Mucosa of descending colon (tissue), 3 donors: ENCODE measurements around the gene SMIM13. TPM values are rescaled to one million over a fixed set of nuclear protein-coding genes. Genes with fewer than 3 reads are reported as not detected.

ENCODE experiments used
- ATAC-seq: fragments of 200-7000 bp; cut with Tn5 transposase; one replicate; pipeline ENCODE4 v1.9.1; 2020; ENCODE audit warnings: mild to moderate bottlenecking, moderate library complexity
- DNase-seq, 3 donors: peaks; one replicate each; pipeline ENCODE4 v3.0.0-alpha.2; 2020
- H3K36me3 ChIP-seq: fragments of 200-600 bp; one replicate; pipeline ENCODE4 v1.8.0; 2021; ENCODE audit warnings: low read depth, mild to moderate bottlenecking
- H3K4me1 ChIP-seq: fragments of 200-600 bp; one replicate; pipeline ENCODE4 v1.8.0; 2021; ENCODE audit warnings: low read depth, mild to moderate bottlenecking
- H3K4me3 ChIP-seq: fragments of 200-600 bp; one replicate; pipeline ENCODE4 v1.8.0; 2021; ENCODE audit warnings: mild to moderate bottlenecking
- H3K9me3 ChIP-seq: fragments of 200-600 bp; one replicate; pipeline ENCODE4 v1.8.0; 2021; ENCODE audit warnings: mild to moderate bottlenecking
- CTCF ChIP-seq: fragments of 200-600 bp; IDR thresholded peaks from one replicate; pipeline ENCODE4 v1.8.0; 2022; ENCODE audit warnings: antibody characterized with exemption, mild to moderate bottlenecking
- intact Hi-C, 2 donors: fragments of 100-400 bp; cut with DNase I in 1 of 2; cut with micrococcal nuclease in 1 of 2; formaldehyde crosslinking; loops; one replicate each; pipeline versions ENCODE4 v1.11.0 to v1.11.1; 2022; cut with DNase I, micrococcal nuclease
- total RNA-seq, 3 donors: library from RNA; stranded (reverse); fragmentation: NEBNext Ultra II Directional in 2 of 3; extraction: Animal tissue kit (Norgen Biotek cat#: 25700) in 2 of 3; gene quantifications; one replicate each; pipeline versions ENCODE4 v1.2.1 to v1.2.4, GENCODE V29; 2021 to 2023
- donor health status: DM: no; HTN: no; CAD: no; lungs with moderate emphysema.
- donor health status: DM: no; HTN: no; CAD: no.
- donor health status: DM: no; HTN: yes; CAD: no.

Gene SMIM13
- total RNA-seq, 3 donors from 2014 or later = 5.4 to 10.9 (median 5.6) TPM

GRCh38 chr6:11161031-11161956, 67.7 kb downstream of the SMIM13 start:
- Histone ChIP-seq H3K9me3 (no peaks in the 10 kb centered on the region), H3K4me3 (no peak overlapping the region), H3K4me1 (no peaks in the 10 kb centered on the region), H3K36me3 (no peaks in the 10 kb centered on the region)
- intact Hi-C loops = no loop called here
- no peak for TF ChIP-seq CTCF
- DNase-seq (no peak), ATAC-seq (peak; percentile 40)

- no peaks in the 10 kb centered on the region for H3K9me3 ChIP-seq
- H3K4me3 ChIP-seq = no peak overlapping the region
- no peaks in the 10 kb centered on the region for H3K4me1 ChIP-seq
- no peak for ATAC-seq
- intact Hi-C loops = no loop called here
- no peak for TF ChIP-seq CTCF
- no peak for DNase-seq
- no peaks in the 10 kb centered on the region for H3K36me3 ChIP-seq
These were observed 68.6 kb downstream of the SMIM13 start for GRCh38 chr6:11162262-11162661.

GRCh38 chr6:11163932-11164331, 70.3 kb downstream of the SMIM13 start:
- ATAC-seq = no peak
- H3K4me3 ChIP-seq = no peak overlapping the region
- TF ChIP-seq CTCF = no peak
- no peaks in the 10 kb centered on the region for H3K4me1 ChIP-seq
- no peak for DNase-seq
- no peaks in the 10 kb centered on the region for H3K9me3 ChIP-seq
- intact Hi-C loops = no loop called here
- no peaks in the 10 kb centered on the region for H3K36me3 ChIP-seq

- intact Hi-C loops = no loop called here
- DNase-seq (no peak), ATAC-seq (no peak)
- Histone ChIP-seq H3K4me3 (no peak overlapping the region), H3K9me3 (no peaks in the 10 kb centered on the region), H3K36me3 (no peaks in the 10 kb centered on the region), H3K4me1 (no peaks in the 10 kb centered on the region)
- no peak for TF ChIP-seq CTCF
These were observed 71.3 kb downstream of the SMIM13 start for GRCh38 chr6:11164717-11165646.

- no peak overlapping the region for H3K4me3 ChIP-seq
- no peaks in the 10 kb centered on the region for H3K9me3 ChIP-seq
- no peaks in the 10 kb centered on the region for H3K36me3 ChIP-seq
- H3K4me1 ChIP-seq = no peaks in the 10 kb centered on the region
- ATAC-seq (no peak), DNase-seq (no peak)
- intact Hi-C loops = no loop called here
- no peak for TF ChIP-seq CTCF
These were observed 73.3 kb downstream of the SMIM13 start for GRCh38 chr6:11166948-11167347.
